Caki2 (cell line): ENCODE measurements around the gene MED19. TPM values are rescaled to one million over a fixed set of nuclear protein-coding genes. Genes with fewer than 3 reads are reported as not detected.
A peak's percentile ranks its signal among the peaks of the same experiment; 100 is the strongest.
"Not testable (repeated sequence)": the region's sequence is repeated elsewhere in the genome, so short reads cannot be mapped to it uniquely, and the experiment has no call there.

Experiments used
- DNase-seq: peaks from one replicate; pipeline ENCODE4 v3.0.0-alpha.2; 2015; ENCODE audit warnings: low read depth
- in situ Hi-C: cut with HindIII; loops from 2 replicates; pipeline ENCODE4 v1.10.0; 2016; ENCODE audit warnings: low sequenced_read_pairs, low pct_unique_long_range_greater_than_20kb, mixed read lengths
- total RNA-seq: library from RNA; depleted of rRNA; stranded (reverse); fragments of >200 nt; shearing (Covaris generic); gene quantifications from 2 replicates; pipeline ENCODE4 v1.2.3, GENCODE V29; 2014; ENCODE audit warnings: low replicate concordance; rRNA removed

The MED19 gene, protein sequence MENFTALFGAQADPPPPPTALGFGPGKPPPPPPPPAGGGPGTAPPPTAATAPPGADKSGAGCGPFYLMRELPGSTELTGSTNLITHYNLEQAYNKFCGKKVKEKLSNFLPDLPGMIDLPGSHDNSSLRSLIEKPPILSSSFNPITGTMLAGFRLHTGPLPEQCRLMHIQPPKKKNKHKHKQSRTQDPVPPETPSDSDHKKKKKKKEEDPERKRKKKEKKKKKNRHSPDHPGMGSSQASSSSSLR
- total RNA-seq: 14.9 and 32.0 TPM in 2 replicates

DNA sequence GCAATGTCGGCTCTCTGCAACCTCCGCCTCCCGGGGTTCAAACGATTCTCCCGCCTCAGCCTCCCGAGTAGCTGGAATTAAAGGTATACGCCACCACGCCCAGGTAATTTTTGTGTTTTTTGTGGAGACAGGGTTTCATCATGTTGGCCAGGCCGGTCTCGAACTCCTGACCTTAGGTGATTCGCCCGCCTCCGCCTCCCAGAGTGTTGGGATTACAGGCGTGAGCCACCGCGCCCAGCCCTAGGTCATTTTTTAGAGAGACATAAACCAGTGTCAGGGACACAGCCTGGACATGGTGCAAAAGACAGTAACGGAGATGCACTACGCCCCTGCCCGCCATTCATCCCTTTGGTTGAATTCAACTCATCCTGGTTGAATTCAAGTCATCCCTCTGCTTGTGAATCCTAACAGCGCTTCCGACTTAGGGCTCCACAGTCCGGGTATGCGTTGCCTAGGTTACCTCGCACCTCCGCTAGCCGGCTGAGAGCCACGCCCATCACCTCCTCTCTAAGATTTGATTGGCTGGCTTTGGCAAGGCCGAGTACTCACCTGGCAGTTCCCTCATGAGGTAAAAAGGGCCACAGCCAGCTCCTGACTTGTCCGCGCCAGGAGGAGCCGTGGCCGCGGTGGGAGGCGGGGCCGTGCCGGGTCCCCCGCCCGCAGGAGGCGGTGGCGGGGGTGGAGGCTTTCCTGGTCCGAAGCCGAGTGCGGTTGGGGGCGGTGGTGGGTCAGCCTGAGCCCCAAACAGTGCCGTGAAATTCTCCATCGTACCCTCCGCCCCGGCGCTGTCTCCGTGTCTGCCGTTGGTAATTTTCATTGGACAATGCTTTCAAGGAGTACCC is at the start of gene MED19:
TSS of gene MED19 (minus strand) at position 802 of the 842 bp plus-strand sequence. CDS start at position 766, 36 bp downstream.
- no peak for DNase-seq
- in situ Hi-C loops: no loop called here

DNA sequence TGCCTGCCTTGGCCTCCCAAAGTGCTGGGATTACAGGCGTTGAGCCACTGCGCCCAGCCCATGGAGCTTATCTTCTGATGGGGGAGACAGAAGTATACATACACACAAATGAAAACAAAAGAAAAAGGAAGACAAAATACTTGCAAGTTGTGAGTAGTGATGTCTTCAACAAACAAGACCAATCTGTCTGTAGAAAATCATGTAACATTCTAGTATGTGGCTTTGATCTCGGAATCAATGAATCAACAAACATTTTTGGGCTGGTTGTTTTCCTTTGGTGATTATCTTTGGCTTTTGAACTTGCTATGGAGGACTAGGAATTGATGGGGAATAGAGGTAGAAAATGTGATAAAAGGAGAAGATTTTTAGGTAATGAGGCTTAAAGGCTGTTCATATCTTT is 46.2 kb upstream of the MED19 start:
- in situ Hi-C loops: no loop called here
- no peak for DNase-seq

DNA sequence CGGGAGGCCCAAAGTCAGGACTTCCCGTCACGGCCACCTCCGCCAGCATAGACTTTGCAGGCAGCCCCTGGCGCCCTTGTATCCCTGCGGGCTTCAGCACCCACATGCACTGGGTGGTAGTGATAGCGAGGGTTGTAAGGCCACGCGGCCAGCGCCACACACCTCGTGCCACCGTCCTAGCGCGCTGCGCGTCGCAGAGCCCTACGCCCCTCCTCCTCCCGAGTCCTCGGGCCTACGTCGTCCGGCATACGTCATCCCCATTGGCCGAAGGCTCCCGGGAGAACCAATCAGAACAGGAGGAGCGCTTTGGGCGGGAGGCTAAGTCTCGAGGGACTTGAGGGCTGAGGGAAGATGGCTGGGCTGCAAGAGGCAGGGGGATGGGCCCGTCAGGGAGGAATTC is 40.9 kb upstream of the MED19 start:
- no peak for DNase-seq
- in situ Hi-C loops: no loop called here

DNA sequence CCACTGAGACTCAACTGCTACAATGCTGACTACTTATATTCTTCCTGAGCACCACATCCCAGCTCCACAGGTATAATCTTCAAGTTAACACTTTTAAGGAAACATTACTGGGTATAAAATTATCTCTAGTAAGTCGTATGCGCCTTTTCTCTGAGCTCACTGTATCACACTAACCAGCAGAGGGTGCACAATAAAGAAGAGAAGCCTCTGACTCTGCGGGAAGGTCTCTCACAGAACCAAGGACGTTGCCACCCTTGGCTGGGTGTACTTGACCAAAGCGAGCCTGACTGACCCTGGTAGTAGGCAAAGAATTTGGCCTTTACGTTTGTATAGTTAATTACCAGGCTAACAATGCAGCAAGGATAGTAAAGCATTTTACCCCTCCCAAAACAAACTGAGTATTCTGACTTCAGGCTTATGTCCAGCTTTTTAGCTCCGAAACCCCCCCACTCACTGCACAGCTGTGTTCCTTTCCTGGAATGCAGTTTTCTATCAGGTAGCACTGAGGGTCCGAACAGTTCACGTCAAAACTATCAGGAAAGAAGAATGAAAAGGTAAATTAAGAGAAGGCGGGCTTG is 39.8 kb upstream of the MED19 start, which contains the start of gene BTBD18:
TSS of gene BTBD18 (minus strand) at position 144 of the 578 bp plus-strand sequence. CDS start 631 bp downstream, outside the sequence.
- peak; percentile 27 for DNase-seq
- in situ Hi-C loops: no loop called here

DNA sequence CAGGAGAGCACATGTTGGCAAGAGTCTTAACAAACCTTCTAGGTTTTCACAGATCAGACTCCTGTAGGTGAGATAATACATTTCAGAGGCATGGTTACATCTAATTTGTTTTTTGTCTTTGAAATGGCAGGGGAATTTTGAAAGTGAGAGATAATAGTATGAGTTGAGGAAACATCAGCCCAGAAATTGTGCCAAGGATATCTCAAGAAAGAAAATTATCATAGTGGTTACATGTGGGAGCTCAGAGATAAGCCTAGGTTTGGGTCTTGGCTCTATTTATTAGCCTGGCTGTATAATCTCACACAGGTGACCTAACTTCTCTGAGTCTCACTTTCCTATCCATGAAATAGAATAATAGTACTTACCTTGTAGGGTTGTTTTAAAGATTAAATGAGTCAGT is 39.2 kb upstream of the MED19 start:
- DNase-seq: no peak

DNA sequence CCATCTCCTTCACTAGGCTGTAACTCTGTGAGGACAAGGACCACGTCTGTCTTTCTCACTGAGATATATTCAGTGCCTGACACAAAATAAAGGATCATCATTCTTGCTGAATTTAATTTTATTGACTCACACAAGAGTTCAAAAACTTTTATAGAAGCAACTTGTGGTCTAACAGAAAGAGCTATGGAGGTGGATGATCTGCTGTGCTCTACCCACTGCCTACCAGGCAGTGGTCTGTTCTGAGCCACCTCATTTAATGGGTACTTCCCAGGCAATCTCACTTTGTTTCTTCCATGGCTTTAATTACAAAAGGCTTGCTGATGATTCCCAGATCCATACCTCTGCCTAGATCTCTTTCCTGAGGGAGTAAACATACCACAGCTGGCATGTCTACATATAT is 34.9 kb upstream of the MED19 start:
- no peak for DNase-seq
- in situ Hi-C loops: no loop called here

More for the DNA sequence above, 39.2 kb upstream of the MED19 start:
- in situ Hi-C loops: no loop called here

DNA sequence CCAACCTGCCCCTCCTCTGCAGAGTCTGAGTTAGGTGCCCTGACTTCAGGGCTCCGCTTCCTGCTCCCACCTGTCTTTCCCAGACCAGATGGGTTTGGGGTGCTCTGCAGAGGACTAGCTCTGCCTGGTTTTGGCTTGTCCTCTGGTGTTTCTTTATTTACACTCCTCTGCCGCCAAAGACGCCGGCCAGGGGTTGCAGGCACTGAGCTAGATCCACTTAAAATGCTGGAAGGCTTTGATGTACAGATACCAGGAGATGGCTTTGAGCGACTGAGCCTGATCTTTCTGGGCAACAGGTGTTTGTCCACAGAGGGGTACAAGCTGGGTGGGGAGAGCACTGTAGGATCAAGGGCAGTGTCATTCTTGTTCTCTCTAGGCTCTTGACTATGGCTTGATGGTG is 33.2 kb upstream of the MED19 start:
- DNase-seq: no peak
- in situ Hi-C loops: no loop called here

DNA sequence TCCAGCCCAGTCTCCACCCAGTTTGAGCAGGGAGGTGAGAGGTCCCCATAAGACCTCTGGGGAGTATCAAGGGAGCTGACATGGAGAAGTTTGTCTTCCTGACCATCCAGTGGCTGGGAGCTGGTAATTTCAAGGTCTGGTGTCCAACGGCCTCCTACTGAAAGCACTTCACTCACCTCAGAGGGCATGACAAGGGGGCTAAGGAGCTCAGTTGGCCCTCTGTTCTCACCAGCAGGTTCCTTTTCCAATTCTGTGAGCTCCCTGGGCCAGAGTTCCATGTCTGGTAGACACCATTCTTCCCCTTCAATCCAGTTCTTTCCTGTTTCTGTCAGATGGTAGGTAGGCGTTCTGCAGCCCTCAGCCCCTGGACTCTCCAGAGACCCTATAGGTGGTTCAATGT is 32.3 kb upstream of the MED19 start:
- in situ Hi-C loops: no loop called here
- no peak for DNase-seq

DNA sequence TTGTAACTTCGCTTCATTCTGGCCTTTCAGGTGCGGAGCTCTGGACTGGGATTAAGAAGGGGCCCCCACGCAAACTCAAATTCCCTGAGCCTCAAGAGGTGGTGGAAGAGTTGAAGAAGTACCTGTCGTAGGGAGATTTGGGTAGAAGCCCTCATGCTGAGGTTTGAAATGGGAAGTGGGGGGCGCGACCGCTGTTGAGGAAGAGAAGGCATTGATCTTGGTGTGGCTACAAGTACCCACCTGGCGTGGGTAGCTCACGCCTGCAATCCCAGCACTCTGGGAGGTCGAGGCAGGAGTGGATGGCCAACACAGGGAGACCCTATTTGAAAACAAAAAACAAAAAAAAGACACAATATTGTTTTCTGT is 30.1 kb upstream of the MED19 start:
- DNase-seq: no peak
- in situ Hi-C loops: no loop called here

DNA sequence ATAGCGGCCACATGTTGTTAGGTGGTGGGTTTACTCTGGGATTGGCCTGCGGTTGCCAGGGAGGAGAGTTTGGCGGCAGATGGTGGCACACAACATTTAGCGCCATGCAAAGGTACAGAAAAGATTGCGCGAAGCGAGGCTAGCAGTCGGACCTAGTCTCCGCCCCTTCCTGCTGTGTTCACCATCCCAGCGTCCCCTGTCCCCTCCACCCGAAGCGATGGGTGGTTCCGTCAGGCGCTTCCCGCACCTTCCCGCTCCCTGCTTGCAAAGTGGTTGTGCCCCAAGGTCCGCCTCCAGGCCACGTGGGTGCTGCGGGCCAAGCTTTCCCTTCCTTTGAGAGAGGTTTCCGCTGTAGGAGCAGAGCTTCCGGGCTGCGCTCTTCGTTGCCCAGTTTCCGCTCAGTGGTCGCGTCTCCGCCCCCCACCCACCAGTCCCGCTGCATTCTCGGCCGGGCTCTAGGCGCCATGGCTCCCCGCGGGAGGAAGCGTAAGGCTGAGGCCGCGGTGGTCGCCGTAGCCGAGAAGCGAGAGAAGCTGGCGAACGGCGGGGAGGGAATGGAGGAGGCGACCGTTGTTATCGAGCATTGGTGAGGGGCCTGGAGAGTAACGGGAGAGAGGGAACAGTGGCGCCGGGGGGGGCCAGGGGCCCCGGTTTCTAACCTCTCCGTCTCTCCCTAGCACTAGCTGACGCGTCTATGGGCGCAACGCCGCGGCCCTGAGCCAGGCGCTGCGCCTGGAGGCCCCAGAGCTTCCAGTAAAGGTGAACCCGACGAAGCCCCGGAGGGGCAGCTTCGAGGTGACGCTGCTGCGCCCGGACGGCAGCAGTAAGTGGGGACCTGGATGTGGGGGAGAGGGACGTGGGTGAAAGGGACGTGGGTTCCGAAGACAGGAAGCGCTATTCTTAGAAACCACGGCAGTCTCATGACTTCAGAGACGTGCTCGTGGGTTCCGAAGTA is 29.4 kb upstream of the MED19 start, which contains the start of gene SELENOH:
TSS of gene SELENOH (plus strand) at position 360 of the 955 bp plus-strand sequence. CDS start at position 465, 105 bp downstream.
- peak; percentile 93 for DNase-seq
- in situ Hi-C loops: no loop called here

DNA sequence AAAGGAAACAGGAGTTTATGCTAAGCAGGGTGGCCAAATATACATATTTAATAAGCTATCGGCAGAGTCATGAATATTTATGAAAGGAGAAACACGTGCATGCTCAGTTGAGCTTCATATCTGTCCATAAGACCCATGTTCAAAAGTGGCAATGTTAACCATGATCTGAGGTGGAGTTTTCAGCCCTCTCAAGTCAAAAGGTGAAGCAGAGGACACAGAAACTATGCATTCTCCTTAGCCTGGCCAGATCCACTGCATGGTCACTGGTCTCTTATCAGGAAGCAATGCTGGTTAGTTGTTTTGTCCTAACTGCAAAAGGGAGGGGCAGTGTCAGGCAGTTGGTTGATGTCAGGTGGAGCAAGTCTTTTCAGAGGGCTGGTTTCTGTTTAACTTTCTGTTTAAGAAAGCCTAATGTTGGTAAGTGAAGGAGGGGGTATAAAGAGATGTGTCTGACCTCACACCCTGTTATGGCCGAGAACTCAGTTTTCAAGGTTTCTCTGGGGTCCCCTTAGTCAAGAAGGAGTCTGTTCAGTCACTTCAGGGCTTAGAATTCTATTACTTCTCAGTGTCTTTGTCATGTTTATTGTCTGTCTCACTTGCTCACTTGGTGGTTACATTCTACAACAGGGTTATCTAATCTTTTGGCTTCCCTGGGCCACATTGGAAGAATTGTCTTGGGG is 23.7 kb upstream of the MED19 start:
- DNase-seq: peak; percentile 19
- in situ Hi-C loops: no loop called here

DNA sequence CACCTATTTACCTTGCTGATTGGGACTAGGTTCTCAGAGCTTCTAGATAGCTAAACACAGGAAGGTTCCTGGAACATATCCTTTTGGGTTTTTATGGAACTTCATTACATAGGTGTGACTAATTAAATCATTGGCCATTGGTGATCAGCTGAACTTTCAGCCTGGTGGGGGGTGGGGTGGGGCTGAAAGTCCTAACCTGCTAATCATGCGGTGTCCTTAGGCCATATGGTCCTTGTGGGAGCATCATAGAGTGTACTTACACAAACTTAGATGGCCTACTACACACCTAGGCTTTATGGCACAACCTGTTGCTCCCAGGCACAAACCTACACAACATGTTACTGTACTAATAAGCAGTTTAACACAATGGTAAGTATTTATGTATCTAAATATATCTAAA is 20.6 kb upstream of the MED19 start:
- in situ Hi-C loops: no loop called here
- DNase-seq: no peak

DNA sequence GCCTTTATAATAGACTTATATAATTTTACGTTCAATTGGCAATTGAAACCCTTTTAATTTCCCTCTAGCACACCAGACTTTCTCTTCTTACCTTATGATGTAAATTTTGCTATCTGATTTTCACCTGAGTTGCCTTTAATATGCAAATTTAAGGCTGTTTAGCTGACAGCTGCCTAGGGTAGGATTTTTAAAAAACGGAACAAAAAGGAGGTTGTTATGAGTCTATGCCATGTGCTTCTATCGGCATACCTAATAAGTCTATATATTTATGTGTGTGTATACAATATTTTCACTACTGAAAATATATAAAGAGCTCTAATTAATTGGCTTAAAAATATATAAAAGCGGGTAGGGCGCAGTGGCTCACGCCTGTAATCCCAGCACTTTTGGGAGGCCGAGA is 17.5 kb upstream of the MED19 start:
- no peak for DNase-seq
- in situ Hi-C loops: no loop called here

DNA sequence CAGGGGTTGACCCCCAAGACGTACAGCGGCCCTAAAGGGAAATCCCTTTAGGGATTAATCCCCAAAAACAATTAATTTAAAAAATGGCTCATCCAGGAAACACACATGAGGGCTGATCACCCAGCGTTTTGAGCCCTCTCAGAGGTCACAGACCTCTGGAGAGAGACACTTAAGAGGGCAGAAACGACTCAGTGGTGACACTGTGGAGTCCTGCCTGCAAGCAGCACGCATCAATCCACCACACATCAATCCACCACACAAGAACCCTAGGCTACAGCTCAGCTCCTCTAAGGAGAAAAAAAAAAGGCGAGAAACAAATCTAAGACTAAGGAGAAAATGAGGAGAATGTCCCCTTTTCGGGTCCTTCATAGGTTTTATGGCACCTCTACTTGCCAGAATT is 16.8 kb upstream of the MED19 start:
- no peak for DNase-seq
- in situ Hi-C loops: no loop called here

DNA sequence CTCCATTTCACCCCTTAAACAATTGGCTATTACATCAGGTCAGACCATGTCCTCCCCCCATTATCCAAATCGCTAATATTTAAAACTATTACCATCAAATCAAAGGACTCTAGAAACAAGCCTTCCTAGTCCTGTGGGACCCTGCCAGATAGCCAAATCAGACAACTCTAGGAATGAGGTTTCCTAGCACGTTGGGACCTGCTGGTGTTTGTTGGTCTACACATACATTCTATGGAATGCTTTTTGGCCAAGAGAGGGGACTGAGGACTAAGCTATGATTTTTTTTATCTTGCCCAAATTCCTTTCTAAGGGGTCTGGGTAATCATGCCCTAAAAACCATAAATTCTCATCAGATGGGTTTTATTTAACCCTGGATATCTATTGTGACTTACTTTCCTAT is 15.2 kb upstream of the MED19 start:
- in situ Hi-C loops: no loop called here
- DNase-seq: no peak

DNA sequence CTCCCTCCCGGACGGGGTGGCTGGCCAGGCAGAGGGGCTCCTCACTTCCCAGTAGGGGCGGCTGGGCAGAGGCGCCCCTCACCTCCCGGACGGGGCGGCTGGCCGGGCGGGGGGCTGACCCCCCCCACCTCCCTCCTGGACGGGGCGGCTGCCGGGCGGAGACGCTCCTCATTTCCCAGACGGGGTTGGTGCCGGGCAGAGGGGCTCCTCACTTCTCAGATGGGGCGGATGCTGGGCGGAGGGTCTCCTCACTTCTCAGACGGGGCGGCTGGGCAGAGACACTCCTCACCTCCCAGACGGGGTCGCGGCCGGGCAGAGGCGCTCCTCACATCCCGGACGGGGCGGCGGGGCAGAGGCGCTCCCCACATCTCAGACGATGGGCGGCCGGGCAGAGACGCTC is 4.7 kb upstream of the MED19 start:
- in situ Hi-C loops, DNase-seq: not testable (repeated sequence)

DNA sequence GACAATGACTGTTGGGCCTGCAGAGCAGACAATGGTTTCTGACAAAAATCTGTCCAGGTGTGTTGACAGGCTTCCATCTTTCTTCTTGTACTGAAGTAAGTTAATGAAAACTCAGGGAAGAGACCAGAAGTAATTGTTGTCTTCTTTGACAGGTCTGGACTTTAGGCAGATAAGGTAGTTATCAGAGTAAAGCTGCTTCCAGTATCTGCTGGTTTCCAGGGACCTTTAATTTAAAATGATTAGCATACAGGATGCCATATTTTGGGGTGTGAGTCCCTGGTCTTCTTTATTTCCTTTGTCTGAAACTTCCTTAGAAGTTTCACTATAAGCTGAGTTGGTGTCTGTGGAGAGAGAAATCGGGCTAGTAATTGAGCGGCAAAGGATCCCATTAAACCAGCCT is 1.8 kb upstream of the MED19 start:
- in situ Hi-C loops: no loop called here
- no peak for DNase-seq
